ENCODE results near the gene SERPINB1. TPM values are rescaled to one million over a fixed set of nuclear protein-coding genes. Genes with fewer than 3 reads are reported as not detected.

The SERPINB1 gene
- total and polyA plus RNA-seq, 9 of the 15 experiments (the other 6 are each of a cell fraction or from before 2014, with no cell fraction given): 33.9 to 108 (median 63.8) TPM

- TF ChIP-seq CCNT2 (IDR thresholded peaks at IDR 0.05; ENCODE audit: borderline replicate concordance, extremely low read depth, insufficient read length, low read depth, low read length): peak; percentile 96
- TF ChIP-seq HOXB6 (CRISPR knock-in tag; IDR thresholded peaks at IDR 0.05; ENCODE audit: borderline replicate concordance): no peak
- no peak for TF ChIP-seq SRSF7 (optimal IDR thresholded peaks at IDR 0.05; ENCODE audit: low read depth, low read length)
- TF ChIP-seq DMBX1 (CRISPR knock-in tag; IDR thresholded peaks at IDR 0.05; ENCODE audit: borderline replicate concordance): peak; percentile 51; the same call in 1 of the 2 replicates
- TF ChIP-seq E2F5 (CRISPR knock-in tag; IDR thresholded peaks at IDR 0.05): 0 out of 2 replicates have a peak, but pooled peaks have one; percentile 73
- peak; percentile 70 for TF ChIP-seq SOX6 (IDR thresholded peaks at IDR 0.05)
- peak; percentile 49 for TF ChIP-seq HCFC1 (IDR thresholded peaks at IDR 0.05; ENCODE audit: low read depth, low read length)
- TF ChIP-seq ZC3H4 (CRISPR knock-in tag; IDR thresholded peaks at IDR 0.05; ENCODE audit: borderline replicate concordance): no peak; the same call in 1 of the 2 replicates
- 0 out of 2 replicates have a peak, but pooled peaks have one; percentile 39 for TF ChIP-seq CGGBP1 (CRISPR knock-in tag; IDR thresholded peaks at IDR 0.05)
- TF ChIP-seq ATF7 (IDR thresholded peaks at IDR 0.05): peak; percentile 81
- peak; percentile 15 to 19; a peak in 1 of 4 replicates for TF ChIP-seq RAD21 (CRISPR knock-in tag; conservative IDR thresholded peaks at IDR 0.05 in 1 of 2, IDR thresholded peaks at IDR 0.05 in 1 of 2)
- no peak for TF ChIP-seq SLC30A9 (CRISPR knock-in tag; IDR thresholded peaks at IDR 0.05)
- TF ChIP-seq ETV5 (CRISPR knock-in tag; IDR thresholded peaks at IDR 0.05; ENCODE audit: low read depth): peak; percentile 99
- peak in 1 of 2 experiments; percentile 80; a peak in 1 of 4 replicates for TF ChIP-seq TBL1XR1 (IDR thresholded peaks at IDR 0.05; ENCODE audit: low read length in 2 of 2)
- no peak for TF ChIP-seq XRCC4 (IDR thresholded peaks at IDR 0.05; ENCODE audit: extremely low read depth, insufficient read depth, insufficient read length)
- peak; percentile 71 for TF ChIP-seq TAF9B (IDR thresholded peaks at IDR 0.05; ENCODE audit: partially characterized antibody)
- TF ChIP-seq TRIM25 (IDR thresholded peaks at IDR 0.05; ENCODE audit: borderline replicate concordance): no peak
- peak; percentile 85; the same call in 1 of the 2 replicates for TF ChIP-seq SPI1 (IDR thresholded peaks at IDR 0.05; ENCODE audit: borderline replicate concordance, low read depth, low read length)
- no peak for TF ChIP-seq IFI16 (CRISPR knock-in tag; IDR thresholded peaks at IDR 0.05)
- TF ChIP-seq SMAD3 (CRISPR knock-in tag; conservative IDR thresholded peaks at IDR 0.05): 0 out of 2 replicates have a peak, but pooled peaks have one; percentile 27
- peak; percentile 93 for TF ChIP-seq THRA (IDR thresholded peaks at IDR 0.05)
- TF ChIP-seq FOXJ3 (CRISPR knock-in tag; IDR thresholded peaks at IDR 0.05): peak; percentile 73
- peak; percentile 72; the same call in 1 of the 2 replicates for TF ChIP-seq FOXK1 (CRISPR knock-in tag; IDR thresholded peaks at IDR 0.05; ENCODE audit: borderline replicate concordance)
- no peak for TF ChIP-seq ZSCAN32 (CRISPR knock-in tag; IDR thresholded peaks at IDR 0.05)
These were observed at the start of gene SERPINB1 (continued) for GRCh38 chr6:2841264-2842138.
